GM18907 (cell line): ENCODE results near the gene POTEJ.
"Not testable (repeated sequence)": the region's sequence is repeated elsewhere in the genome, so short reads cannot be mapped to it uniquely, and the experiment has no call there.

Experiments
- ATAC-seq: cut with Tn5 transposase; IDR thresholded peaks from one replicate; pipeline ENCODE4 v1.9.1; 2021; ENCODE audit warnings: mild to moderate bottlenecking, moderate library complexity; ENCODE audit not compliant: unreplicated experiment

Gene POTEJ

GRCh38 chr2:130601648-130602302 lies 9.5 kb upstream of the POTEJ start:
- not testable (repeated sequence) for ATAC-seq

DNA sequence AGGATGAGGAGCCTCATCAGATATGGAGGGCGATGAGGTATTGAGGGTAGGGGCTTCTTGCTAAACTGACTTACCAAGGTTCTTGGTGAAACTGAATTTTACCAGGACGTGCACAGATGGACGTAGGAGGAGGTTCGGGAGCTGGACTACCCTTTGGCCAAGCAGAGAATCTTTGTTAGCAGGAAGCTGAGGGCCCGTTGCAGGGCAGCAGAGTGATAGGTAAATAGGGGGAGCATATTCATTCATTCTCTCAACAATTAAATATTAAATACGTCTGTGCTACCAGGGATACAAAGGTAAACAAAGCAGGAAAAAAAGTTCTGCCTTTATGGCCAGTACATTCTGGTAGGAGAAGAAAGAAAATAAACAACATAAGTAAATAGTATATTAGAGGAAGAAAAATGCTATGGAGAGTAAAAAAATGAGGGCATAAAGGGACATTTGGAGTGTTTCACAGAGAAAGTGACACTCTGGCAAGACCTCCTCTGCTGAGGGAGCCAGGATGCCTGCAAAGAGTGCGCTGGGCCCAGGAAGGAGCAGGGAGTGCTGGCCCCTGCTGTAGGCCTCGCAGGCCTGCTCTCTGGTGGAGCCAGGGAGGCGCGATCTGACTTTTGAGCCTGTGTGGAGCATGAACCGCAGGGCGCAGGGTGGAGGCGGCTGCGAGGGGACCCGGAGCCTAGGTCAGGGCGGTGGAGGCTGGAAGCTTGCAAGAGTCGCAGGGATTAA lies 2.8 kb upstream of the POTEJ start:
- not testable (repeated sequence) for ATAC-seq

- not testable (repeated sequence) for ATAC-seq
Observed at GRCh38 chr2:130609002-130609920, 2.0 kb upstream of the POTEJ start.

- ATAC-seq, result not testable (repeated sequence)
Observed at GRCh38 chr2:130610486-130610885, 754 bp upstream of the POTEJ start.

- ATAC-seq, result not testable (repeated sequence)
Observed at GRCh38 chr2:130628784-130629475, 17.7 kb downstream of the POTEJ start.

GRCh38 chr2:130638973-130639372 lies 27.7 kb downstream of the POTEJ start:
- not testable (repeated sequence) for ATAC-seq

DNA sequence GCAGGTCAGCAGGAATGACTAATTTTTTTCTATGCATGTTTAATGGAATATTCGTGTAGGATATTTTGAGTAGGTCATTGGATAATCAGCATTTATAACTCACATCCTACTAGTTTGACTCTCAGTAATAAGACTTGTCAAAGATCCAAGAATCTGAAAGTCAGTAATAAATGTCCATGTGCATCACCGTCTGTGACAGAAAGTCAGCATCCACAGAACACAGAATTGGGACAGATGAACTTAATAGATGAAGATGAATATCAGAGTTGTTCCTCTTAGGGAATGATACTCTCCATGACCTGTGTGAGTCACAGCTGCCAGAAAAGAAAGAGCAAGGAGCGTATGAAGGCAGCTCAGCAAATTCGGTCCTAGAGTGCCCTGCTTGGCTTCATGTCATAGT lies 30.4 kb downstream of the POTEJ start:
- not testable (repeated sequence) for ATAC-seq

GRCh38 chr2:130649285-130649684 lies 38.0 kb downstream of the POTEJ start:
- not testable (repeated sequence) for ATAC-seq

GRCh38 chr2:130664506-130664905 lies 53.3 kb downstream of the POTEJ start:
- ATAC-seq, result not testable (repeated sequence)

GRCh38 chr2:130665596-130665995 lies 54.4 kb downstream of the POTEJ start:
- ATAC-seq, result not testable (repeated sequence)

DNA sequence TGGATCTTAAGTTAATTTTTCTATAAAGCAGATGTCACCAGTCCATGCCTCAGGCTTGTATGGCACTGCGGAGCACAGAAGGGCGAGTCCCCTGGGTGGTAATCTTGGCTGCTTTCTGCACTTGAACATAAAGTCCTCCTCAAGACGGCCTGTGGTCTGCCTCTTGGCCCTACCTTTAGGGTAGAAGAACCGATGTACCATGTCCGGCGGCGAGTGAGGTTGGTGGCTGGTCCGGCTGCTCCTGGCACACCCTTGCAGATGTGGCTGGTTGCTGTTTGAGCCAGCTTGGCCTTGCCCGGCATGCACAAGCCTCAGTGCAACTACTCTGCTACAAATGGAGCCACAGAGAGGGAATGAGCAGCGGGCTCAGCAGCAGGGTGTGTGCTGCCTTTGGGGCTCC lies 56.3 kb downstream of the POTEJ start:
- not testable (repeated sequence) for ATAC-seq

DNA sequence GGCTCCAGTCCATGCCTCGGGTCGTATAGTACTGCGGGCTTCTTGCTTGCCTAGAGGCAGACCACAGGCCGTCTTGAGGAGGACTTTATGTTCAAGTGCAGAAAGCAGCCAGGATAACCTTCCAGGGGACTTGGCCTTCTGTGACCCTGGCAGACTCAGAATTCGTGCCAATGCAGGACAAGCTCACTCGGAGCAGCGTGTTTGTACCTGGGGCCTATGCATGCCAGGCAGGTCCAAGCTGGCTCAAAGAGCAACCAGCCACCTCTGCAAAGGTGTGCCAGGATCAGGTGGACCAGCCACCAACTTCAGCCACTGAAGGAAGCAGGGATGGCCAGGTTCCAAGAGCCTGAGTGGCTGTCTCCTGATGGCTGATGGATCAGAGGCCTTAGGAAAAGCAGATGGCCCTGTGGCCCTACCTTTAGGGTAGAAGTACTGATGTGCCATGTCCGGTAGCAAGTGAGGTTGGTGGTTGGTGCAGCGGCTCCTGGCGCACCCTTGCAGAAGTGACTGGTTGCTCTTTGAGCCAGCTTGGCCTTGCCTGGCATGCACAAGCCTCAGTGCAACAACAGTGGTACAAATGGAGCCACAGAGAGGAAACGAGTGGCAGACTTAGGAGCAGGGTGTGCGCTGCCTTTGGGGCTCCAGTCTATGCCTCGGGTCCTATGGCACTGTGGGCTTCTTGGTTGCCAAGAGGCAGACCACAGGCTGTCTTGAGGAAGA lies 58.9 kb downstream of the POTEJ start:
- ATAC-seq, result not testable (repeated sequence)

DNA sequence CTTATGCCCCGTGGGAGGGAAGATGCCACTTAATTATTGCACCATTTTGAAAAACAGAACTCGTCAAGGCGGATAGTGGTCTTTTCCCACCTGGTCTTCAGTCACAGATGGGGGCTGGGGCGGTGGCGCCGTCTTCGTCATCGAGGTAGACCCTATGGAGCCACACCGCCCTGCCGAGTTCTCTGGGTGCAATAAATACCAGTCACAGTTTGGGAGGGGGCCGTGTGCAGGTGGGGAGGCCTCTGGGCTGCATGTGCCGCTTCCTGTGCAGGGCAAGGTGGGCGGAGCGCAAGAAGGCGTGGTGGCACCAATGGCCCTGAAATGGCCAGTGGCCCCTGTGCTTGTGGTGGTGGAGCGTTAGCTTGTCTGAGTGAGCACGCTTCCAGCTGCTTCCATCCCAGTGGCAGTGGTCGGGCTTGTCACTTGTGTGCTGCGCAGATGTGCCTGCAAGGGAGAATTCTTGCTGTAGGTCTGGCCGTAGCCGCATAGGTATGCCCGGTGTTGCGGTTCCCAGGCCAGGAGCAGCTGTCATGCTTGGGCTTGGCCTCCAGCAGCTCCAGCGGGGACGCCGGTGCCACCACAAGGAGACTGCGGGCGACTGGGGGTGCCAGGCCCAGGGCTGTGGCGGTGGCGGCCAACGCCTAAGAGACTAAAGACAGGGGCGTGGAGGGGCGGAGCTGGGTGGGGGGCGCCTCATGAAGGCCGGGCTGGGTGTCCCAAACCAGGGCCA lies 81.0 kb downstream of the POTEJ start:
- not testable (repeated sequence) for ATAC-seq

- not testable (repeated sequence) for ATAC-seq
Observed at GRCh38 chr2:130693474-130693873, 82.2 kb downstream of the POTEJ start.

DNA sequence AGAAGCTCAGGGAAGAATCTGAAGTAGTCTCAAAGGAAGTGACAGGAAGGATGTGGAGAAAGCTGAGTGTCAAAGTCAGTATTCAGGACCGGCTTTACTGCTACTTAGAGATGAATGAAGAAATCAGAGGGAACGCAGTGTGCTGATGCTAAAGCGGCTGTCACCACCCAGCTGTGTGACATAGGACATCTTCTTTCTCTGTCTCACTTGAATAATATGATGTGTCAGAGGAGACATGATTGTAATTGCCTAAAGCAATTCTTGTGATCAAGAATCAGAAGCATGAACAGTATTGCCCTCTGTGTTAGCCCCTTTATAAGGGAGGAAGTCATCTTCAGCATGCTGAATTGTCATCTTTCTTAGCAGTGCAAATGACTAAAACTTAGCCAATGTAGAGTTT lies 92.0 kb downstream of the POTEJ start:
- not testable (repeated sequence) for ATAC-seq
